ENCODE results near the gene TMEM184B. TPM values are rescaled to one million over a fixed set of nuclear protein-coding genes. Genes with fewer than 3 reads are reported as not detected.

Gene TMEM184B
- total and polyA plus RNA-seq, 2 of the 8 experiments (the other 6 are each of a cell fraction or from before 2014, with no cell fraction given) = 41.6 to 81.0 TPM

DNA sequence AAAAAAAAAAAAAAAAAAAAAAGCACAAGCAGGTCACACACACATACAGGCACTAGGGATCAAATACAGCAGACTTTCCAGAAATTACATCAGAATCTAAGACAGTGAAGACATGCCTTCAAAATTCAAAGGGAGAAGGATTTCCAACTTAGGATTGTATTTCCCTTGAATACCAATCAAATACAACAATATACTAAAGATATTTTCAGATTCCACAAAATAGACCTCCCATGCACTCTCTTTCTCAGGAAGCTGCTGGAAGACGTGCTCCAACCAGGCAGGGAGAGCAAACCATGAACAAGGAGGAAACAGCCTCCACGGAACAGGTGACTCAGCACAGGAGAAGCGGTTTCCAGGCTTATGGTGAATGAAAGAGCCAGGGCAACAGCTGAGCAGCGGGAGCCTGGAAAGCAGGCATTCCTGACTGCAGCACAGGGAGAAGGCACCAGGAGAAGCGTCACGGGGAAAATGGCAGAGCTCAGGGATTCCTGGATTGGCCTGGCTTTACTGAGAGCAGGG lies 32.0 kb downstream of the TMEM184B start (continued):
- TF ChIP-seq SIX5 (IDR thresholded peaks at IDR 0.05; ENCODE audit: low read depth, low read length) (no peak), GABPA (IDR thresholded peaks at IDR 0.05; ENCODE audit: borderline replicate concordance, insufficient read depth, low read length) (peak; percentile 69; the same call in 1 of the 2 replicates), KDM4A (IDR thresholded peaks at IDR 0.05; ENCODE audit: low read depth, low read length, severe bottlenecking) (no peak), YY1 (IDR thresholded peaks at IDR 0.05; ENCODE audit: low read depth, low read length) (peak; percentile 89), RAD21 (IDR thresholded peaks at IDR 0.05 in 1 of 2, conservative IDR thresholded peaks at IDR 0.05 in 1 of 2; ENCODE audit: low read depth in 2 of 2, low read length in 2 of 2) (peak in 1 of 2 experiments; percentile 21; a peak in 2 of 4 replicates), KDM5A (IDR thresholded peaks at IDR 0.05; ENCODE audit: low read length) (no peak), CHD1 (IDR thresholded peaks at IDR 0.05; ENCODE audit: low read depth, low read length) (no peak), HDAC2 (IDR thresholded peaks at IDR 0.05; ENCODE audit: borderline replicate concordance in 1 of 2, low read depth in 2 of 2, low read length in 2 of 2) (peak in 1 of 2 experiments; percentile 69; a peak in 1 of 4 replicates), SRF (IDR thresholded peaks at IDR 0.05; ENCODE audit: low read depth, low read length) (no peak), CHD2 (IDR thresholded peaks at IDR 0.05; ENCODE audit: low read length) (no peak), FOSL1 (IDR thresholded peaks at IDR 0.05; ENCODE audit: insufficient read depth, low read depth, low read length) (no peak), BRCA1 (IDR thresholded peaks at IDR 0.05; ENCODE audit: low read depth, low read length) (no peak), KDM1A (IDR thresholded peaks at IDR 0.05; ENCODE audit: borderline replicate concordance, low read length) (no peak), RXRA (IDR thresholded peaks at IDR 0.05; ENCODE audit: insufficient read depth, low read depth, low read length) (no peak), TEAD4 (IDR thresholded peaks at IDR 0.05; ENCODE audit: low read depth, low read length) (peak; percentile 81), POU5F1 (IDR thresholded peaks at IDR 0.05; ENCODE audit: low read depth, low read length) (no peak), RFX5 (IDR thresholded peaks at IDR 0.05; ENCODE audit: borderline replicate concordance, low read depth, low read length) (no peak), SP1 (IDR thresholded peaks at IDR 0.05; ENCODE audit: low read depth, low read length) (0 out of 2 replicates have a peak, but pooled peaks have one; percentile 53), BACH1 (IDR thresholded peaks at IDR 0.05; ENCODE audit: low read length) (peak; percentile 99), NANOG (IDR thresholded peaks at IDR 0.05; ENCODE audit: insufficient read depth, low read depth, low read length, poor library complexity, severe bottlenecking) (no peak), ASH2L (IDR thresholded peaks at IDR 0.05; ENCODE audit: low read length) (peak; percentile 27), JUND (IDR thresholded peaks at IDR 0.05; ENCODE audit: low read length) (peak; percentile 64; the same call in 1 of the 2 replicates), SAP30 (IDR thresholded peaks at IDR 0.05; ENCODE audit: insufficient read depth, insufficient replicate concordance, low read length) (no peak), EZH2 (IDR thresholded peaks at IDR 0.05; ENCODE audit: low read depth, low read length, severe bottlenecking) (no peak)
- TF ChIP-seq, protein P1, sequence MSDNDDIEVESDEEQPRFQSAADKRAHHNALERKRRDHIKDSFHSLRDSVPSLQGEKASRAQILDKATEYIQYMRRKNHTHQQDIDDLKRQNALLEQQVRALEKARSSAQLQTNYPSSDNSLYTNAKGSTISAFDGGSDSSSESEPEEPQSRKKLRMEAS (IDR thresholded peaks at IDR 0.05) = peak; percentile 44; the same call in 1 of the 2 replicates
